NT2/D1 (cell line): ENCODE results near the gene ARL8B.
"Not testable (repeated sequence)": the region's sequence is repeated elsewhere in the genome, so short reads cannot be mapped to it uniquely, and the experiment has no call there.

Source experiments
- DNase-seq: peaks from one replicate; pipeline ENCODE4 v3.0.0-alpha.2; 2011; ENCODE audit warnings: low read depth, low spot score
- H3K27me3 ChIP-seq: 2 replicates; pipeline ENCODE4 v1.6.0; 2011; ENCODE audit warnings: mild to moderate bottlenecking; ENCODE audit not compliant: insufficient read length, insufficient read depth
- H3K36me3 ChIP-seq: 2 replicates; pipeline ENCODE4 v1.6.1; 2011; ENCODE audit warnings: mild to moderate bottlenecking, low read length, mixed read lengths; ENCODE audit not compliant: insufficient read depth, insufficient read length
- H3K4me1 ChIP-seq: 2 replicates; pipeline ENCODE4 v1.5.1; 2011; ENCODE audit not compliant: insufficient read depth, insufficient read length
- H3K4me3 ChIP-seq: 2 replicates; pipeline ENCODE4 v1.5.1; 2011; ENCODE audit warnings: low read depth; ENCODE audit not compliant: insufficient read length
- H3K9ac ChIP-seq: 2 replicates; pipeline ENCODE4 v1.6.0; 2011; ENCODE audit warnings: low read depth; ENCODE audit not compliant: insufficient read length
- H3K9me3 ChIP-seq: 2 replicates; pipeline ENCODE4 v1.5.1; 2011; ENCODE audit warnings: mild to moderate bottlenecking, low read length; ENCODE audit not compliant: insufficient read depth
- SUZ12 ChIP-seq: IDR thresholded peaks from 2 replicates; pipeline ENCODE4 v1.6.1; 2011; ENCODE audit not compliant: insufficient read length, insufficient read depth; ENCODE audit errors: extremely low read depth
- YY1 ChIP-seq: IDR thresholded peaks from 2 replicates; pipeline ENCODE4 v1.6.1; 2011; ENCODE audit not compliant: insufficient read length, insufficient read depth
- ZNF274 ChIP-seq: IDR thresholded peaks from 2 replicates; pipeline ENCODE4 v1.6.1; 2011; ENCODE audit warnings: mild to moderate bottlenecking, low read depth, low read length

The ARL8B gene

GRCh38 chr3:5138214-5138981 is 16.3 kb downstream of the ARL8B start:
- Histone ChIP-seq H3K9ac (no peak overlapping the region), H3K4me3 (no peak overlapping the region), H3K27me3 (no peaks in the 10 kb centered on the region), H3K4me1 (peaks cover 4% of the 10 kb centered on the region), H3K36me3 (peaks cover 13% of the 10 kb centered on the region), H3K9me3 (peaks cover 18% of the 10 kb centered on the region; the same call in 1 of the 2 replicates)
- DNase-seq = no peak
- TF ChIP-seq SUZ12 (no peak), YY1 (no peak), ZNF274 (no peak)

- Histone ChIP-seq H3K36me3 (peaks cover 13% of the 10 kb centered on the region), H3K9ac (no peak overlapping the region), H3K4me3 (no peak overlapping the region), H3K4me1 (no peaks in the 10 kb centered on the region), H3K27me3 (no peaks in the 10 kb centered on the region), H3K9me3 (peaks cover 35% of the 10 kb centered on the region)
- TF ChIP-seq SUZ12 (no peak), ZNF274 (no peak), YY1 (no peak)
- DNase-seq = no peak
Measured at GRCh38 chr3:5140230-5140621, 18.1 kb downstream of the ARL8B start.

DNA sequence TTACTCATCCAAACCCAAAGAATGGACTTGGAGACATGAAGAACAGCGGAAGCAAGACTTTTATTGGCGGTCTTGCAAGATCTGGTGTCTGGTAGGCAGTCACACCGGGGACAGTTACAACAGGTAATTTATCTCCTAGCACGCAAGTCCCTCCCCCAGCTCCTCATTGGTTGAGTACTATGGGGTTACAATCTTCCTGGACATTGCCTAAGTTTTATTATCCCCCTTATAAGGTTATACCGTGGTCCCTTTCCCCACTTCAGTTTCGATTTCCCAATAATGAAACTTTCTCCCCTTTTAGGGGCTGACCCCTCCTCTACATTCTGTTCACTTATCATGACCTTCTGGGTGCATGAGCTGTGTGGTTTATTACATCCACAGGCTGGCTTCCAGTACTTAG is 18.7 kb downstream of the ARL8B start:
- peaks cover 38% of the 10 kb centered on the region for H3K9me3 ChIP-seq
- H3K9ac ChIP-seq = no peak overlapping the region
- no peaks in the 10 kb centered on the region for H3K27me3 ChIP-seq
- no peaks in the 10 kb centered on the region for H3K4me1 ChIP-seq
- H3K36me3 ChIP-seq = peaks cover 15% of the 10 kb centered on the region
- no peak for TF ChIP-seq YY1
- no peak for TF ChIP-seq SUZ12
- no peak for TF ChIP-seq ZNF274
- no peak overlapping the region for H3K4me3 ChIP-seq
- DNase-seq = no peak

- Histone ChIP-seq H3K9me3 (peaks cover 48% of the 10 kb centered on the region), H3K27me3 (no peaks in the 10 kb centered on the region), H3K9ac (no peak overlapping the region), H3K4me1 (no peaks in the 10 kb centered on the region), H3K36me3 (peaks cover 17% of the 10 kb centered on the region), H3K4me3 (no peak overlapping the region)
- DNase-seq = no peak
- TF ChIP-seq SUZ12 (no peak), ZNF274 (no peak), YY1 (no peak)
Measured at GRCh38 chr3:5141760-5142159, 19.7 kb downstream of the ARL8B start.

DNA sequence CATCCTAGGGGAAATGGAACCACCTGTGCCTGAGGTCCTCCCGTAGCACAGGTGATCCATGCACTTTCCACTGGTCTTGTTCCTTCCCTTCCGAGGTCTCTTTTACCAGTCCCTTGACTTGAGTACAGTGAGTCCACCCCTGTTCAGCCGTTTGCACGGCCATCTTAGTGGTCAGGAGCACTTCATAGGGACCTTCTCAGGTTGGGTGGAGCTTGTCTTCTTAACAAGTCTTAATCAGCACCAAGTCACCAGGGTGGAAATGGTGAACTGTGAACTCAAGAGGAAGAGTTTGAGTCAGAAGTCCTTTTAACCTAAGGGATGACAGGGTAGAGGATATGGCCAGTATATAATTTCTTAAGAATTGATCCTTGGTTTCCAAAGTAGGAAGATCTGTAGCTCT is 21.4 kb downstream of the ARL8B start:
- Histone ChIP-seq H3K36me3 (peaks cover 18% of the 10 kb centered on the region), H3K4me3 (no peak overlapping the region), H3K27me3 (no peaks in the 10 kb centered on the region), H3K9me3 (peaks cover 53% of the 10 kb centered on the region), H3K9ac (no peak overlapping the region), H3K4me1 (no peaks in the 10 kb centered on the region)
- TF ChIP-seq ZNF274 (no peak), YY1 (no peak), SUZ12 (no peak)
- DNase-seq = no peak

GRCh38 chr3:5144316-5144994 is 22.4 kb downstream of the ARL8B start:
- Histone ChIP-seq H3K27me3 (no peaks in the 10 kb centered on the region), H3K9me3 (peaks cover 53% of the 10 kb centered on the region), H3K4me1 (no peaks in the 10 kb centered on the region), H3K4me3 (no peak overlapping the region), H3K9ac (no peak overlapping the region), H3K36me3 (peaks cover 26% of the 10 kb centered on the region)
- TF ChIP-seq YY1 = no peak
- no peak for TF ChIP-seq SUZ12
- TF ChIP-seq ZNF274 = no peak
- no peak for DNase-seq

- Histone ChIP-seq H3K4me3 (no peak overlapping the region), H3K4me1 (no peaks in the 10 kb centered on the region), H3K36me3 (peaks cover 26% of the 10 kb centered on the region), H3K27me3 (no peaks in the 10 kb centered on the region), H3K9me3 (peaks cover 53% of the 10 kb centered on the region), H3K9ac (no peak overlapping the region)
- no peak for DNase-seq
- TF ChIP-seq ZNF274 (no peak), YY1 (no peak), SUZ12 (no peak)
Measured at GRCh38 chr3:5145120-5145519, 23.0 kb downstream of the ARL8B start.

- not testable (repeated sequence) for DNase-seq, H3K9ac ChIP-seq, H3K4me3 ChIP-seq, H3K4me1 ChIP-seq, H3K27me3 ChIP-seq
- Histone ChIP-seq H3K9me3 (peaks cover 48% of the 10 kb centered on the region), H3K36me3 (peaks cover 15% of the 10 kb centered on the region)
Measured at GRCh38 chr3:5147152-5147551, 25.1 kb downstream of the ARL8B start.
